Esophagus squamous epithelium (tissue), 5 donors: ENCODE measurements around the gene SURF2. TPM values are rescaled to one million over a fixed set of nuclear protein-coding genes. Genes with fewer than 3 reads are reported as not detected.
A peak's percentile ranks its signal among the peaks of the same experiment; 100 is the strongest.
"Not testable (repeated sequence)": the region's sequence is repeated elsewhere in the genome, so short reads cannot be mapped to it uniquely, and the experiment has no call there.

ENCODE experiments used
- DNase-seq: peaks from one replicate; lab custom pipeline; 2025; lab: John Stamatoyannopoulos, UW
- H3K27ac ChIP-seq, 4 donors: fragments of 200-600 bp; sonication (generic); one replicate each; pipeline ENCODE4 v1.5.1; 2016 to 2019; ENCODE audit warnings: mild to moderate bottlenecking in 1 of 4
- H3K27me3 ChIP-seq, 4 donors: fragments of 200-600 bp; sonication (generic); 1 replicate in 3 of 4; 2 replicates in 1 of 4; pipeline versions ENCODE4 v1.5.1 to v1.6.0; 2017 to 2021; ENCODE audit warnings: antibody characterized with exemption in 1 of 4
- H3K36me3 ChIP-seq, 3 donors: fragments of 200-600 bp; sonication (generic); one replicate each; pipeline ENCODE4 v1.5.1; 2016 to 2019
- H3K4me1 ChIP-seq, 3 donors: fragments of 200-600 bp; sonication (generic); one replicate each; pipeline ENCODE4 v1.5.1; 2017 to 2019
- H3K4me3 ChIP-seq, 4 donors: fragments of 200-600 bp; sonication (generic); 1 replicate in 3 of 4; 2 replicates in 1 of 4; pipeline ENCODE4 v1.5.1; 2016 to 2019; ENCODE audit warnings: mild to moderate bottlenecking in 2 of 4, moderate library complexity in 1 of 4
- H3K9me3 ChIP-seq, 3 donors: fragments of 200-600 bp; sonication (generic); one replicate each; pipeline ENCODE4 v1.5.1; 2016 to 2019
- POLR2A ChIP-seq, 4 donors: fragments of 450-650 bp; IDR thresholded peaks; one replicate each; pipeline ENCODE4 v1.6.1; 2017; ENCODE audit warnings: antibody characterized with exemption in 4 of 4, mild to moderate bottlenecking in 4 of 4, moderate library complexity in 3 of 4
- WGBS, 2 donors: methylation state at CpG; one replicate each; pipeline ENCODE4 v1.1.5; 2018; 5-methylcytosine and 5-hydroxymethylcytosine counted together
- intact Hi-C: fragments of 100-400 bp; cut with DNase I; formaldehyde crosslinking; loops from one replicate; pipeline ENCODE4 v1.15.0; 2022
- total RNA-seq, 4 donors: library from RNA; depleted of rRNA; stranded (reverse); fragments of >200 nt; gene quantifications; one replicate each; pipeline ENCODE4 v1.1.0, GENCODE V29; 2016
- TF ChIP-seq, protein P1 (sequence below), 6 experiments: fragments of 450-650 bp in 4 of 6; fragments of 200-600 bp in 2 of 6; sonication (generic) in 2 of 6; IDR thresholded peaks; one replicate each; pipeline ENCODE4 v1.5.1; 2016 to 2019; ENCODE audit warnings: antibody characterized with exemption in 6 of 6, mild to moderate bottlenecking in 4 of 6, moderate library complexity in 4 of 6
- donor health status: DM: yes; HTN: yes; CAD: no.

The SURF2 gene
- total RNA-seq, 4 donors from 2014 or later: 30.1 to 36.8 (median 33.6) TPM

DNA sequence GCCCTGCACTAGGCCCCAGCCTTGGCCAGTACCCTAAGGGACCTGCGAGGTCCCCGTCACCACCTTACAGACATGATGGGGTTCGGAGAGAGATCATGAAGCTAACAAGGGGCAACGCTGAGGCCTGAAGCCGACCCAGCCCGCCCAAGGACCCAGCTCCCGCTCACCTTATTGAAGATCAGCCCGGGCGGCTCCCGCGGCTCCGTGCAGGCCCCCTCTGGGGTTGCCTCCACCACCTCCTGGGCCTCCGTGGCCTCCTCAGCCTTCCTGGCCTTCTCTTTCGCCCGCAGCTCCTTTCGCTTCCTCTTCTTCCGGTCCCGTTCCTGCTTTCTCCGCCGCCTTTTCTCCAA, 24.0 kb upstream of the SURF2 start:
- Histone ChIP-seq H3K27me3 (no peaks in the 10 kb centered on the region), H3K9me3 (no peaks in the 10 kb centered on the region), H3K4me3 (no peak overlapping the region), H3K27ac (no peak overlapping the region), H3K4me1 (peaks cover 25 to 58% (median 25%) of the 10 kb centered on the region in 3 donors), H3K36me3 (peaks cover 18 to 51% (median 33%) of the 10 kb centered on the region in 3 donors)
- TF ChIP-seq POLR2A (IDR thresholded peaks at IDR 0.05): no peak
- TF ChIP-seq, protein P1, sequence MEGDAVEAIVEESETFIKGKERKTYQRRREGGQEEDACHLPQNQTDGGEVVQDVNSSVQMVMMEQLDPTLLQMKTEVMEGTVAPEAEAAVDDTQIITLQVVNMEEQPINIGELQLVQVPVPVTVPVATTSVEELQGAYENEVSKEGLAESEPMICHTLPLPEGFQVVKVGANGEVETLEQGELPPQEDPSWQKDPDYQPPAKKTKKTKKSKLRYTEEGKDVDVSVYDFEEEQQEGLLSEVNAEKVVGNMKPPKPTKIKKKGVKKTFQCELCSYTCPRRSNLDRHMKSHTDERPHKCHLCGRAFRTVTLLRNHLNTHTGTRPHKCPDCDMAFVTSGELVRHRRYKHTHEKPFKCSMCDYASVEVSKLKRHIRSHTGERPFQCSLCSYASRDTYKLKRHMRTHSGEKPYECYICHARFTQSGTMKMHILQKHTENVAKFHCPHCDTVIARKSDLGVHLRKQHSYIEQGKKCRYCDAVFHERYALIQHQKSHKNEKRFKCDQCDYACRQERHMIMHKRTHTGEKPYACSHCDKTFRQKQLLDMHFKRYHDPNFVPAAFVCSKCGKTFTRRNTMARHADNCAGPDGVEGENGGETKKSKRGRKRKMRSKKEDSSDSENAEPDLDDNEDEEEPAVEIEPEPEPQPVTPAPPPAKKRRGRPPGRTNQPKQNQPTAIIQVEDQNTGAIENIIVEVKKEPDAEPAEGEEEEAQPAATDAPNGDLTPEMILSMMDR (IDR thresholded peaks at IDR 0.05): no peak
- intact Hi-C loops: no loop called here
- no peak for DNase-seq
- WGBS, 2 donors: 79 to 83% methylated on average over 12 of the region's 20 CpGs

DNA sequence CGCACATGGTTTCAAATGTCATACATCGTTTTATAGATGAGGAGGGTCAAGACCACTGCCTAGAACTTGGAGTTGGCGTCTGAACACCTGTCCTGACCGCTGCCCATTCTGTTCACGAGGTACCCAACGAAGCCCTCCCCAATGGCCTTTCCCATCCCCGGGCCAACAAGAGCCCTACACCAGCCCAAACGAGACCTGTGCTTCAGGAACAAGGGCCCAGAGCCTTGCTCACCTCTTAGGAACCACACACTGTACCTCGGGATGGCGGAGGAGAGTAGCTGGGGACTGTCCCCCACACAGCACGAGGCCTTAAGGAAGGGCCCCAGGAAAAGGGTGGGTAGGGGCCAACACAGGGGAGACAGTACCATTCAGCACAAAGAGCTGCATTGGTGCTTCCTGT, 23.3 kb upstream of the SURF2 start:
- Histone ChIP-seq H3K36me3 (peaks cover 18 to 51% (median 33%) of the 10 kb centered on the region in 3 donors), H3K27me3 (no peaks in the 10 kb centered on the region), H3K4me3 (no peak overlapping the region), H3K9me3 (no peaks in the 10 kb centered on the region), H3K4me1 (peaks cover 25 to 59% (median 25%) of the 10 kb centered on the region in 3 donors), H3K27ac (no peak overlapping the region)
- intact Hi-C loops: no loop called here
- TF ChIP-seq, protein P1 (IDR thresholded peaks at IDR 0.05): no peak
- TF ChIP-seq POLR2A (IDR thresholded peaks at IDR 0.05): no peak
- DNase-seq: no peak
- 82 to 94% methylated on average over 5 to 11 of the region's 11 CpGs for WGBS, 2 donors

DNA sequence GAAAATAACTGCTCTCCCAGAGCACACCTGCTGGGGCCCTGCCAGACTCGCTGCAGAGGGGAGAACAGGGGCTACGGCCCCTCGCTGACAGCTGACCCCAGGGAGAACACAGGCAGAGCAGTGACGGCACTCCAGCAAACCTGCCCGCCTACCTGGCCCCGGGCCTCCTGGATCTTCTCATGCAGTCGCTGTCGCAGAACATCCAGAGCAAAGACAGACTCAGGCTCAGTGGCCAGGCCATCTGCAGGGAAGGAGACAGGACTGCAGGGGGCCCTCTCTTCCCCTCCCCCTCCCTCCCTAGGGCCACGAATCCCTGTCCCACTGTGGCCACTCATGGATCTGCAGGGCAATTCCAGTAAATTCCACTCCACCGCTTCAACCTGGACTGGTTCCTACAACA, 22.8 kb upstream of the SURF2 start:
- intact Hi-C loops: no loop called here
- Histone ChIP-seq H3K36me3 (peaks cover 18 to 51% (median 33%) of the 10 kb centered on the region in 3 donors), H3K4me1 (peaks cover 25 to 60% (median 25%) of the 10 kb centered on the region in 3 donors), H3K27me3 (no peaks in the 10 kb centered on the region), H3K4me3 (no peak overlapping the region), H3K27ac (no peak overlapping the region), H3K9me3 (no peaks in the 10 kb centered on the region)
- no peak for DNase-seq
- 100% methylated on average over 4 of the region's 10 CpGs; no CpG with 5 or more reads in 1 of the 2 donors for whole genome bisulfite sequencing, 2 donors
- TF ChIP-seq POLR2A (IDR thresholded peaks at IDR 0.05): no peak
- TF ChIP-seq, protein P1 (IDR thresholded peaks at IDR 0.05): no peak

DNA sequence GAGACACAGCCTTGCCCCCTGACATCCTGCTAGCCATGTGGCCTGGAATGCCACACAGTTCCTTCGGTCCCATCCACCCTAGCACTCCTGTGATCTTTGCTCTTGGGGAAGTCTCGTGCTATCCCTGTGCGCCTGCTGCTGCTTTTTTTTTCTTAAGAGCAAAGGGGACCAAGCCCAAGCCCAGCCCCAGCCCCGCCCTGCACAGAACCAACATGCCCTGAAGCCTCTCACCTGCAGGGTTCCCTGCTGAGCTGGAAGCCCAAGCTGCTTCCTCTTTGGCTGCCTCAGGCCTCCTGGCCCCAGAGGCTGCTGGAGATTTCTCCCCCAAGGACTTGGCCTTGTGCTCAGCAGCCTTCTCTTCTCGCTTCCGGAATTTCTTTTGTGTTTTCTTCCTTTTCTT, 22.2 kb upstream of the SURF2 start:
- Histone ChIP-seq H3K4me3 (peak overlapping the region in 1 of 4 donors; percentile 82), H3K27ac (no peak overlapping the region), H3K9me3 (no peaks in the 10 kb centered on the region), H3K27me3 (no peaks in the 10 kb centered on the region), H3K36me3 (peaks cover 18 to 51% (median 33%) of the 10 kb centered on the region in 3 donors), H3K4me1 (peaks cover 25 to 62% (median 25%) of the 10 kb centered on the region in 3 donors)
- 41 to 43% methylated on average over 2 to 4 of the region's 6 CpGs for WGBS, 2 donors
- TF ChIP-seq, protein P1 (IDR thresholded peaks at IDR 0.05): no peak
- TF ChIP-seq POLR2A (IDR thresholded peaks at IDR 0.05): no peak
- no peak for DNase-seq
- intact Hi-C loops: no loop called here

DNA sequence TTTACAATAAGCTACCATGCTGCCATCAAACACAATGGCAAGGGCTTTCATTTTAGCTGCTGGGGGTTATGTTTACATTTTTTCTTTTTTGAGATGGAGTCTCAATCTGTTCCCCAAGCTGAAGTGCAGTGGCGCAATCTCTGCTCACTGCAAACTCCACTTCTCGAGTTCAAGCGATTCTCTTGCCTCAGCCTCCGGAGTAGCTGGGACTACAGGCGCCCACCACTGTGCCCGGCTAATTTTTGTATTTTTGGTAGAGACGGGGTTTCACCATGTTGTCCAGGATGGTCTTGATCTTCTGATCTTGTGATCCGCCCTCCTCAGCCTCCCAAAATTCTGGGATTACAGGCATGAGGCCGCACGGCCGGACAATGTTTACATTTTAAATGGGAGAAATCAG, 21.5 kb upstream of the SURF2 start:
- H3K9me3 ChIP-seq, DNase-seq, intact Hi-C loops, H3K27me3 ChIP-seq: not testable (repeated sequence)
- 63% methylated on average over 11 of the region's 11 CpGs for WGBS, 2 donors
- H3K4me3 ChIP-seq: peak overlapping the region; percentile 76 to 97 (median 88)
- H3K27ac ChIP-seq: peak overlapping the region in 2 of 4 donors; percentile 83 to 85
- H3K36me3 ChIP-seq: peaks cover 18 to 52% (median 33%) of the 10 kb centered on the region in 3 donors
- H3K4me1 ChIP-seq: peaks cover 25 to 62% (median 29%) of the 10 kb centered on the region in 3 donors
